HG03066 (cell line): ENCODE measurements around the gene SSTR3.
"Not testable (repeated sequence)": the region's sequence is repeated elsewhere in the genome, so short reads cannot be mapped to it uniquely, and the experiment has no call there.

Experiments
- ATAC-seq: cut with Tn5 transposase; IDR thresholded peaks from one replicate; pipeline ENCODE4 v1.9.1; 2021; ENCODE audit warnings: low read depth; ENCODE audit not compliant: unreplicated experiment

The SSTR3 gene

DNA sequence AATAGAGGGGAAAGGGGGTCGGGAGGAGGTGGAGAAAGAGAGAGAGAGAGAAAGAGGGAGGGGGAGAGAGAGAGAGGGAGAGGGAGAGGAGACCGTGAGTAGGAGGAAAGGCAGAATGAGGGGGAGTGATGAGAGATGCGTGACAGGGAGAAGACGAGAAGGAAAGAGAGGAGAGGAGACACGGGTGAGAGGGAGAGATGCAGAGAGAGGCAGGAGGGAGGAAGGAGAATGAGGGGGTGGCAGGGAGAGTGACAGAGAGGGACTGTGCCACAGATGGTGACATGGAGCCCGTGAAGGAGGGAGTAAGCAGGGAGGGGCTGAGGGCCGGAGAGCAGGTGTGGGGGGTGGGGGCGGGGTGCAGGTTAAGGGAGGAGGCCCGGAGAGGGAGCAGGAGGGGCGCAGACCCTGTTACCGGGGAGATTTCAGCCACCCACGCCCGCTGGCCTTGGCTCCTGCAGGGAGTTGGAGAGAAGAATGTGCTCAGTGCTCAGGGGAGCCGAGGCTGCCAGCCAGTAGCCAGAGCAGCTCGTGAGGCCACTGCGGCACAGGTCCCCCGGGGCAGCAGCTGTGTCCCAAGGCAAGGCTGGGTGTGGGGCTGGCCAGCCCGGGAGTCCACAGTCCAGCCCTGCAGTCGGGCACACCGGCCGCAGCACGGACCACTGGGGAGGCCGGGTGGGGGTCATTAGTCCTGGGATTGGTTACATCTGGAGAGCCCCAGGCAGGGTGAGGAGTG lies at the start of gene SSTR3:
SSTR3 (minus strand) TSS at position 304 of the 733 bp plus-strand sequence. CDS start 4,674 bp downstream, outside the sequence.
- ATAC-seq = no peak

DNA sequence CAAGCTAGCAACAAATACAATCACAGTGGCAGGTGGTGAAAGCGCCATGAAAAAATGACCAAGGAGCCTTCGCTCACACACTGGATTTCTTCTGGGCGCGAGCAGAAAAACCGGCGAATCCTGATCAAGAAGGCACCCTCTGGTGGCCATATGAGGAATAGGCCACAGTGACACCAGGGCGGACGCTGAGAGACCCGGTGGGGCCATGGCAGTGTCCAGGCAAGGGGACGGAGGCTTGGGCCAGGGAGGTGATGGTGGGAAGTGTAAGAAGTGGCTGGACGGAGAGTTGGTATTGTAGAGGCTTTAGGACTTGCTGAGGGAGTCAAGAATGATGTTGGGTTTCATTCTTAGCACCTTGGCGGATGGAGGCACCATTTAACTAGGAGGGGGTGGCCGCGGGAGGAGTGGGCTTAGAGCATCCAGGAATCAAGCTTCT lies 48.6 kb upstream of the SSTR3 start:
- no peak for ATAC-seq

DNA sequence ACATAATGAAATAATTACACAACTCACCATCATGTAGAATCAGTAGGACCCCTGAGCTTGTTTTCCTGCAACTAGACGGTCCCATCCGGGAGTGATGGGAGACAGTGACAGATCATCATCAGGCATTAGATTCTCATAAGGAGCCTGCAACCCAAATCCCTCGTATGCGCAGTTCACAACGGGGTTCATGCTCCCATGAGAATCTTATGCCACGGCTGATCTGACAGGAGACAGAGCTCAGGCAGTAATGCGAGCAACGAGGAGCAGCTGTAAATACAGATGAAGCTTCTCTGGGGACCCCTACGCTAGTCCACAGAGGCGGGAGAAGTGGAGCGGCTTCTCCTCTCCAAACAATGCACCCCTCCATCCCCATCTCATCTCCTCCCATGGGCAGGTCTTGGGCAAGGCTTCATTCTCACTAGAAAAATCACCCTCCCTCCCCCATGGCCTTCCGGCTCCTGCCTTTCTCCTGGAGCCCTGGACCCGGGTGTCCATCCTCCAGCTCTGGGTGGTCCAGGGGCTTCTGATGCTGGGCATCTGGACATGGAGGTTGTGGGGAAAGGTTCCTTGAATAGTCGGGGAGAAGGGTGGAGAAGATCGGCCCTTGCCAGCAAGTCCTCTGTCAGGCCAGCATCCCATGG lies 48.0 kb upstream of the SSTR3 start:
- ATAC-seq = no peak

- no peak for ATAC-seq
Observed at GRCh38 chr22:37259540-37260029, 47.3 kb upstream of the SSTR3 start.

DNA sequence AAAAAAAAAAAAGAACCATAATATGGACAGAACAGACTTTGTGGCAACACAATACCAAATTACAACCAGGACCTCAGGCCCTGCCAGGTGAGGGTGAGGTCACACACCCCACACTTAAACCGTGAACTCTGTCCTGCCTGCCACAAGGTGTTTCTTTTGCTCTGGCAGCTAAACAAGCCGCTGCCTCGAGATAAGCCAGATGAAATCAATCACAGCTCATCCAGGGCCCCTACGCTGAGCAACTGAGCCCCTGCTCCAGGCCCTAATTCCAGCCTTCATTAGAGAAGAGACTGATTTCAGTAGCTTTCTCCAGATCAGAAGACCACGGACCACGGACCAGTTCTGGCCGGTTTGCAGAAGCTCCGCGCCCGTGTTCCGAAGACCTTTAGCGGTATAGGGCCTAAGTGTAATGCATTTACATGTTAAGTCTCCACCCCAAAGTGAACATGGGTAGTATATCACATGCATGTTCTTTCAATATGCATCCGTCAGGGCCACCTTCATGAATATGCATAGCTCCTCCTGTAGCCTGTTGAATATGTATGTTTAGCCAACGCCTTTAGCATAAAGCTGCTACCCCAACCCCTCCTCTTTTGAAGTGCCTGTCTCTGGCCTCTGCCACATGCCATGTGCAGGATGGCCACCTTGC lies 46.6 kb upstream of the SSTR3 start:
- no peak for ATAC-seq

DNA sequence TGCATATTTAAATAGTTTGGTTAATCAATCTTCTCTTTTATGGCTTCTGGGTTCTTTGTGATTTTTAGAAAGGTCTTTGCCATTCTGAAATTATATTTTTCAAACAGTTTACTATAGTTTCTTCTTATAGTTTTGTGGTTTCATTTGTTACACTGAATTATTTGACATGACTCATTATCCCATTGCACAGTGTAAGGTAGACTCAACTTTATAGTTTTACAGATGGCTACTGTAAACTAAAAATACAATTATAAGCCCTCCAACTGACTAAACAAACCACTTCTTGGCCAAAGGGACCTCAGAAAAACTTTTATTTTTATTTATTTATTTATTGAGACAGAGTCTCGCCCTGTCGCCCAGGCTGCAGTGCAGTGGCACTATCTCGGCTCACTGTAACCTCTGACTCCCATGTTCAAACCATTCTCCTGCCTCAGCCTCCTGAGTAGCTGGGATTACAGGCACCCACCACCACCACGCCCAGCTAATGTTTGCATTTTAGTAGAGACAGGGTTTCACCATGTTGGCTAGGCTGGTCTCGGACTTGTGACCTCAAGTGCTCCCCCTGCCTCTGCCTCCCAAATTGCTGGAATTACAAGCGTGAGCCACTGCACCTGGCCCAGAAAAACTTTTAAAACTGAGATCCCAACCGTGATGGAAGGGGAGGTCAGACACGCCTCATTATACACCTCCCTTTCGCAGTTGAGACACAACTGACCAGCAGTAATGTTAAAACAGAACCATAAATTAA lies 45.9 kb upstream of the SSTR3 start:
- no peak for ATAC-seq

GRCh38 chr22:37256075-37256726 lies 43.9 kb upstream of the SSTR3 start:
- ATAC-seq = no peak

DNA sequence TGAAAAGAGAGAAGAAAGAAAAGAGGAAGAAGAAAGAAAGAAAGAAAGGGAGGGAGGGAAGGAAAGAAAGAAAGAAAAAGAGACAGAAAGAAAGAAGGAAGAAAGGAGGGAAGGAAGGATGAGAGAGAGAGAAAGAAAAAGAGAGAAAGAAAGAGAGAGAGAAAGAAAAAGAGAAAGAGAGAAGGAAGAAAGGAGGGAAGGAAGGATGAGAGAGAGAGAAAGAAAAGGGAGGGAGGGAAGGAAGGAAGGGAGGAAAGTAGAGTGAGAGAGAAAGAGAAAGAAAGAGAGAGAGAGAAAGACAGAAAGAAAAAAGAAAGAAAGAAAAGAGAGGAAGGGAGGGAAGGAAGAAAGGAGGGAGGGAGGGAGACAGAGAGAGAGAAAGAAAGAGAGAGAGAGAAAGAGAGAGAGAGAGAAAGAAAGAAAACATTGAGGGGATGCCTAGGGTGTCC lies 43.3 kb upstream of the SSTR3 start:
- no peak for ATAC-seq

DNA sequence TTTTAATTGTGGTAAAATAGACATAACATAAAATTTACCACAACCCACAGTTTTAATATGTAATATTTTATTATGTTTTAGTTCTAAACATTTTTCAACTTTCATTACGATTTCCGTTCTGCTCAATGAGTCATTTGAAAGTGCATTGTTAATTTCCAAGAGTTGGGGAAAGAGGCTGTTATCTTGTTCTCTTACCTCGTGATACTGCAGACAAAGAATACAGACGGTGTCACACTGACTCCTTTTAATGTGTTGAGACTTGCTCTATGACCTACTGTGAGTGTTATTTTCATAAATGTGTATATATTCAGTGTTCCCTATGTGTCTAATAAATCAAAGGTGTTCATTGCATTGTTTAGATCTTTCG lies 42.6 kb upstream of the SSTR3 start:
- no peak for ATAC-seq

GRCh38 chr22:37254209-37254866 lies 42.1 kb upstream of the SSTR3 start:
- no peak for ATAC-seq

DNA sequence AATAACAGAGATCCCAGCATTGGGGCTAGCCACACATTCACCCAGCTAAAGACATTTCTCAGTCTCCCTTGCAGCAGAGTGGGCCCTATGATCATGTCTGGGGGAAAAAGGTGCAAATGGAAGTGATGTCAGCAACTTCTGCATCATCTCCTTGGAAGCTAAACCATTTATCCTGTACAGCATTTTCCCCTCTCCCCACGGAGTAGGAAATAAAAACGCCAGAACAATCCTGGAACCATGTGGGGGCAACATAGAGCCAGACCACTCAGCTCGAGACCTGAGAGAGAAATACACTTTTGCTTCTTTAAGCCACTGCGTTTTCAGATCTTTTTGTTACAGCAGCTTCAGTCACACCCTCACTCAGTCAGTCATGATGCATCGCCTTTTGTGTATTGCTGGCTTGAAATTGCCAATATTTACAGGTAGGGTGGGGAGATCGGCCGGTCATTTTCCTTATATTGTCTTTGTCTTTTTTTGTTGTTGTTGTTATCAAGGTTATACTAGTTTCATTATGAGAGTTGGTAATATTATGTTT lies 40.9 kb upstream of the SSTR3 start:
- ATAC-seq = no peak

GRCh38 chr22:37251836-37252235 lies 39.6 kb upstream of the SSTR3 start:
- ATAC-seq = not testable (repeated sequence)

GRCh38 chr22:37249986-37250385 lies 37.7 kb upstream of the SSTR3 start:
- ATAC-seq = no peak

DNA sequence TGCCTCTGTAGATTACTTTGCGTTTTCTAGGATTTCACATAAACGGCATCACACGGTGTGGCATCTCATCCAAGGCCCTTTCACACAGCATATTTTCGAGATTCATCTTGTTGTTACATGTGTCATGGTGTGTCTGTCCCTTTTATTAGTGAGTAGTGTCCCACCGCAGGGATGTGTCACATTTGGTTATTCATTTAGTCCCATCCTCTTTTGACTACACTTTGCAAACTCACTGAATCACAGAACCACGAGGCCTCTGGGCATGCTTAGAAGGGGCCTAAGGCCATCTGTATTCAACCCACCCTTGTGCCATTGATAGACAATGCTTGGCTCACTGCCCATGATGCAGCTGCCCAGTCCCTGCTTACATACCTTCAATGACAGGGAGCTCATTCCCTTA lies 36.0 kb upstream of the SSTR3 start:
- ATAC-seq = no peak

DNA sequence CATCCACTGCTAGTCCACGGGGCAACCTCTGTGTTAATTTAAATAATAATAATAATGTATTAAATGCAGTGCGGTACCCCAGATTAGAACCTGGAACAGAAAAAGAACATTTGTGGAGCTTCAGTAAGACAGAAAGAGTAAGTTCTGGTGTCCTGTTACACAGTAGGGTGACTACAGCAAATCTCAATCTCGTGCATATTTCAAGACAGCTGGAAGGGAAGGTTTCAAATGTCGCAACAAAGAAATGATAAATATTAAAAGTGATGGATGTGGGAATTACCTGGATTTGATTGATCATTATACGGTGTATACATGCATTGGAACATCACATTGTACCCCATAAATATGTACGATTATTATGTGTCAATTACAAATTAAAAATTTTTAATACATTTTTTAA lies 33.5 kb upstream of the SSTR3 start:
- ATAC-seq = no peak

DNA sequence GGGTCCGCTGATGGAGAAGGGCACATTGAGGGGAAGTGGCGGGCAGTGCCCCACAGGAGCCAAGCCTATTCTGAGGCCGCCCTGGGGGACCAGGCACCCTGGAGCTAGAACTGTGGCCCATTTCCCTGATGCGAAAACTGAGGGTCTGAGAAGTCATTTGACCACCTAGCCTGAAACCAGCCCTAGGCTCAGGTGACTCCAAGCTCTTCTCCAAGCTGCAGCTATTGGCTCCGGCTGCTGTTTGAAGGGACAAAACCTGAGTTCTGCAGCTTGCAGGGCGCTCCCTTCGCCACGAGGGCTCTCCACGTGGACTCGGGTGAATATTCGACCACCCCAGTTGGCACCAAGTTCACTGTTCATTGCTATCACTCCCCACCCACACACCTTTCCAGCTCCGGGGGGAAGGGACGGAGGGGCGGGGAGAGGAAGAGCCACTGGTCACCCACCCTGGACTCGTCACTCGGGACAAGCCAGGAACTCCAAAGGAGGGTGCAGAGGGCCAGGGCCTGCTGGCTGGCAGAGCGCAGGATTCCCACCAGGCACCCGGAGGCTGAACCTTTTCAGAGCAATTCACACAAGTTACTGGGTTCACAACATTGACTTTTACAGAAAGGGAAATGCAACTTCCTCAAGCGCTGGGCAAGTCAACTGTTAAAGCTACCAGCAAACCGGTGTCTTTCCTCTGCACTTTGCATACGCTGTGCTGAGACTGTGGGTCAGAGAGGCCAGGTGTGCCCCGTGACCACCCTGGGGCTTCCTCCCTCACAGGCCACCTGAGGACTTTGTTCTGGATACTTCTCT lies 32.8 kb upstream of the SSTR3 start:
- no peak for ATAC-seq

DNA sequence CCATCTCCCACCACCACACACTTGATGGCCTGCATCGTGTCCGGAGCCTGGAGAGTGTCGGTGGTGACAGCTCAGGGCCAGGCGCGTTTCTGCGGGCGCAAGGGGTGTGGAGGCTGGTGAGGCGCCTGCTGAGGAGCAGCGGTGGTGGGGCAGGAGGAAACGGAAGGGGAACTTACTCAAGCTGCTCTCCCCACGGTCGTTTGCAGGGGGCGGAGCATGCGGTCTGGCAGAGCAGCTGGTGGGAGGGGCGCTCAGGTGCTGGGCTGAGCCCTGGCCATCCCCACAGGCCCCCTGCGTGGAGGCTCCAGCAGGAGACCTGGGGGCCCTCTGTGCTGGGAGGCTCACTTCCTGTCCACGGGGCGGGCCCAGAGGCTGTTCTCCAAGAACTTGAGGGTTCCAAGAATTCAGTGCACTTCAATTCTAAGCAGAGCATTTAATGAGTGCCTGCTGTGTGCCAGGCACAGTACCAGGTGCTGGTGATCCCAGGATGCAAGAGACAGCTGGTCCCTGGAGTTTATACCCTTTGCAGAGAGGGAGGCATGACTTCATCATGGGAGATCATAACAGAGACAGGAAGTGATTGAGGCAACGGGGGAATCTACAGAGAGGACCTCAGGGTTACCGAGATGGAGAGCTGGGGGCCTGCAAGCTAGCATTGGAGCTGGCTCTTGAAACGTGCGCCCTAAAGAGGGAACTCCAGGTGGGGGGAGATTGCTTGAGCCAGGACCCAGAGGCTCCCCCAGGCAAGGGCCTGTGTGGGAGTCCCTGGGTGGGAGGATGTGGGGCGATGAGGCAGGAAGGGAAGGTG lies 32.0 kb upstream of the SSTR3 start, which contains the start of gene RAC2:
RAC2 (minus strand) TSS at position 156 of the 808 bp plus-strand sequence; CDS start at position 35, 121 bp downstream.
- peak; percentile 45 for ATAC-seq
